Measurements from ENCODE around the gene ZNF385B. TPM values are rescaled to one million over a fixed set of nuclear protein-coding genes. Genes with fewer than 3 reads are reported as not detected.

ZNF385B gene
- total and polyA plus RNA-seq, 9 of the 15 experiments (the other 6 are each of a cell fraction or from before 2014, with no cell fraction given): 0.50 TPM; not detected in 8

- TF ChIP-seq MGA (IDR thresholded peaks at IDR 0.05) (no peak), KDM2B (CRISPR knock-in tag; IDR thresholded peaks at IDR 0.05) (no peak), SMARCC2 (IDR thresholded peaks at IDR 0.05; ENCODE audit: low read depth) (no peak), ZNF407 (IDR thresholded peaks at IDR 0.05; ENCODE audit: low read depth) (no peak), CBX5 (IDR thresholded peaks at IDR 0.05; ENCODE audit: borderline replicate concordance, low read depth) (no peak), HDAC1 (IDR thresholded peaks at IDR 0.05) (no peak), ERF (CRISPR knock-in tag; IDR thresholded peaks at IDR 0.05) (no peak), ZNF76 (CRISPR knock-in tag; IDR thresholded peaks at IDR 0.05; ENCODE audit: borderline replicate concordance) (no peak), ZNF583 (CRISPR knock-in tag; IDR thresholded peaks at IDR 0.05) (no peak), CEBPB (tag; IDR thresholded peaks at IDR 0.05) (no peak)
Observed at GRCh38 chr2:179438654-179439053, 422.8 kb downstream of the ZNF385B start (continued).
